Measurements from ENCODE around the gene FGF22. TPM values are rescaled to one million over a fixed set of nuclear protein-coding genes. Genes with fewer than 3 reads are reported as not detected.
A peak's percentile ranks its signal among the peaks of the same experiment; 100 is the strongest.
"Not testable (repeated sequence)": the region's sequence is repeated elsewhere in the genome, so short reads cannot be mapped to it uniquely, and the experiment has no call there.

The FGF22 gene
- total RNA-seq, 1 experiment from 2014 or later: not detected

- no peak for DNase-seq (ENCODE audit: low read depth)
Measured at GRCh38 chr19:621819-622218, 17.9 kb upstream of the FGF22 start.

- no peak for DNase-seq (ENCODE audit: low read depth)
Measured at GRCh38 chr19:622666-623065, 17.0 kb upstream of the FGF22 start.

GRCh38 chr19:623175-623916 lies 16.3 kb upstream of the FGF22 start:
- DNase-seq (ENCODE audit: low read depth): no peak

GRCh38 chr19:623974-624373 lies 15.7 kb upstream of the FGF22 start:
- peak; percentile 13 for DNase-seq (ENCODE audit: low read depth)

GRCh38 chr19:624433-625109 lies 15.1 kb upstream of the FGF22 start:
- no peak for DNase-seq (ENCODE audit: low read depth)

GRCh38 chr19:625257-625656 lies 14.4 kb upstream of the FGF22 start:
- no peak for DNase-seq (ENCODE audit: low read depth)

- not testable (repeated sequence) for DNase-seq (ENCODE audit: low read depth)
Measured at GRCh38 chr19:626566-626965, 13.1 kb upstream of the FGF22 start.

GRCh38 chr19:628168-628567 lies 11.5 kb upstream of the FGF22 start:
- DNase-seq (ENCODE audit: low read depth): no peak

GRCh38 chr19:629515-629914 lies 10.2 kb upstream of the FGF22 start:
- not testable (repeated sequence) for DNase-seq (ENCODE audit: low read depth)

- DNase-seq (ENCODE audit: low read depth): no peak
Measured at GRCh38 chr19:629961-630714, 9.5 kb upstream of the FGF22 start.

- DNase-seq (ENCODE audit: low read depth): peak; percentile 32
Measured at GRCh38 chr19:632579-633067, 7.1 kb upstream of the FGF22 start.

GRCh38 chr19:633068-633785 lies 6.5 kb upstream of the FGF22 start, which contains the start of gene POLRMT:
Gene POLRMT, minus strand, starts transcription at chr19:633537. Its CDS starts 25 bp downstream, at chr19:633512.
- peak; percentile 97 for DNase-seq (ENCODE audit: low read depth)

- no peak for DNase-seq (ENCODE audit: low read depth)
Measured at GRCh38 chr19:633786-634639, 5.7 kb upstream of the FGF22 start.

GRCh38 chr19:634975-635652 lies 4.6 kb upstream of the FGF22 start:
- no peak for DNase-seq (ENCODE audit: low read depth)

- DNase-seq (ENCODE audit: low read depth): no peak
Measured at GRCh38 chr19:638906-639252, 800 bp upstream of the FGF22 start.

- no peak for DNase-seq (ENCODE audit: low read depth)
Measured at GRCh38 chr19:640161-640558, 481 bp downstream of the FGF22 start.

GRCh38 chr19:640606-641189 lies 1.0 kb downstream of the FGF22 start:
- DNase-seq (ENCODE audit: low read depth): no peak

GRCh38 chr19:641702-642101 lies 2.0 kb downstream of the FGF22 start:
- DNase-seq (ENCODE audit: low read depth): no peak

Measured in LHCN-M2 (cell line).